Stimulated activated CD8-positive, alpha-beta memory T cell treated with anti-CD3 and anti-CD28 coated beads, Interleukin-12 subunit alpha, Interleukin-12 subunit beta, amount 100 ng/mL, for 1 hour (primary cell): ENCODE measurements around the gene RNF111.
"Not testable (repeated sequence)": the region's sequence is repeated elsewhere in the genome, so short reads cannot be mapped to it uniquely, and the experiment has no call there.

ENCODE experiments used
- DNase-seq: peaks from one replicate; pipeline ENCODE4 v3.0.0-alpha.2; 2020; ENCODE audit warnings: low read depth

Gene RNF111

DNA sequence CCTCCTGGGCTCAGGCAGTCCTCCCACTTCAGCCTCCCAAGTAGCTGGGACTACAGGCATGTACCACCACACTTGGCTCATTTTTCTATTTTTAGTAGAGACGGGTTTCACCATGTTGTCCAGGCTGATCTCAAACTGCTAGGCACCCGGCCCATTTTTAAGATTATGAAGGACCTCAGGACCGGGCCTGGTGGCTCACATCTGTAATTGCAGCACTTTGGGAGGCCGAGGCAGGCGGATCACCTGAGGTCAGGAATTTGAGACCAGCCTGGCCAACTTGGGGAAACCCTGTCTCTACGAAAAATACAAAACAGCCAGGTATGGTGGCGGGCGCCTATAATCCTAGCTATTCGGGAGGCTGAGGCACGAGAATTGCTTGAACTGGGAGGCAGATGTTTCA lies 12.8 kb downstream of the RNF111 start:
- DNase-seq, result not testable (repeated sequence)

DNA sequence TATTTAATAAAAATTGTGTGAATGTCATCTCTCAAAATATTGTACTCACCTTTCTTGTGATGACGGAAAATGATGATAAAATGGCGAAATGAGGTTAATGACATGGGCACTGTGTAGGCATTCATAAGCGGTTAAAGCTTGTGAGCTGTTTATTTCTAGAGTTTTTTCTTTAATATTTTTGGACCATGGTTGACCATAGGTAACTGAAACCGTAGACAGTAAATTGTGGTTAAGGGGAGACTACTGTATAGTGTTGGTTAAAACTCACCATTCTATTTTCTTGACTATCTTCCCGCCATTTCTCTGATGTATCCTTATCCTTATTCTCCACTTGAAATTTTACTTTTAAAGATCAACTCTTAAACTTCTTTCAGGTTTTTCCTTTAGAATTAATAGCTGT lies 14.5 kb downstream of the RNF111 start:
- no peak for DNase-seq

DNA sequence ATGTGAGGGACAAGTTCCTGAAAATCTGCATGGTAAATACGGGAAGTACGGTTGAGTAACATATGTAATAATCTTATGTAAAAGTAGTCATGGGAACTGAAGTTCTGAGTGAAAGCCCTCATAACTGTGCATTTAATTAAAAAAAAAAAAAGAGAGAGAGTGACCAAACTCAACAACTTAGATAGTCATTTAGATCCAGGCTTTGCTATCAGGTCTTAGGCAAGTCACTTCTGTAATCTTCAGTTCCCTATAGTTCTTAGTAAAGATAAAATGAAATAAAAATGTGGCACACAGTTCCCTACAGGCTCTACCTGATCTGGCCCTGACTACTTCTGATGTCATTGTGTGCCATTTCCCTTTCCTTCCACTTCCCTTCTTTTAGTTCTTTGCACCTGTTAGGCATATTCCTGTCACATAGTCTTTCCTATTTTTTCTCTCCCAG lies 15.0 kb downstream of the RNF111 start:
- DNase-seq, result no peak

DNA sequence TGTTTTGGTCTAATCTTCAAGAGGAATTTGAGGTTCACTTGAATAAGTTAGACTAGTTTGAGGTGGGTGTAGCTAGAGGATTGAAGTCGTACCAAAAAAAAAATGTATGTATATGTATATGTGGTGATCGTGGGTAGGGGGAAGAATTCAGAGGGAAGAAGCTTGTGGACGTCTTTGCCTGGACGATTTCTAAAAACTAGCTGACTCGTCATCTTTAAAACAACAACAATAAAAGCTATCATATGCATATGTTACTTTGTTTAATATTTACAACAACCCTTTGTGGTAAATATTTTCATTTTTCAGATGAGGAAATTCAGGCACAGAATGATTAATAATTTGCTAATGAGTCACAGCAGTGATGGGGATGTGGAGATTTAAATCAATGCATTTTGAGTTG lies 18.1 kb downstream of the RNF111 start:
- DNase-seq, result no peak

DNA sequence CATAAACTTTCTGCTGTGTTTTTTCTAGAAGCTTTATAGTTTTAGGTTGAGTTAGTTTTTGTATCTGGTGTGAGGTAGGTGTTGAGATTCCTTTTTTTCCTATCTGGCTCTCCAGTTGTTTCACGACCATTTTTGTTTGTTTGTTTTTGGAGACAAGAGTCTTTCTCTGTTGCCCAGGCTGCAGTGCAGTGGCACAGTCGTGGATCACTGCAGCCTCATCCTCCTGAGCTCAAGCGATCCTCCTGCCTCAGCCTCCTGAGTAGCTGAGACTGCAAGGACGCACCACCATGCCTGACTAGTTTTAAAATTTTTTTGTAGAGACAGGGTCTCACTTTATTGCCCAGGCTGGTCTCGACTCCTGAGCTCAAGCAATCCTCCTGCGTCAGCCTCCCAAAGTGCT lies 20.6 kb downstream of the RNF111 start:
- DNase-seq, result no peak

DNA sequence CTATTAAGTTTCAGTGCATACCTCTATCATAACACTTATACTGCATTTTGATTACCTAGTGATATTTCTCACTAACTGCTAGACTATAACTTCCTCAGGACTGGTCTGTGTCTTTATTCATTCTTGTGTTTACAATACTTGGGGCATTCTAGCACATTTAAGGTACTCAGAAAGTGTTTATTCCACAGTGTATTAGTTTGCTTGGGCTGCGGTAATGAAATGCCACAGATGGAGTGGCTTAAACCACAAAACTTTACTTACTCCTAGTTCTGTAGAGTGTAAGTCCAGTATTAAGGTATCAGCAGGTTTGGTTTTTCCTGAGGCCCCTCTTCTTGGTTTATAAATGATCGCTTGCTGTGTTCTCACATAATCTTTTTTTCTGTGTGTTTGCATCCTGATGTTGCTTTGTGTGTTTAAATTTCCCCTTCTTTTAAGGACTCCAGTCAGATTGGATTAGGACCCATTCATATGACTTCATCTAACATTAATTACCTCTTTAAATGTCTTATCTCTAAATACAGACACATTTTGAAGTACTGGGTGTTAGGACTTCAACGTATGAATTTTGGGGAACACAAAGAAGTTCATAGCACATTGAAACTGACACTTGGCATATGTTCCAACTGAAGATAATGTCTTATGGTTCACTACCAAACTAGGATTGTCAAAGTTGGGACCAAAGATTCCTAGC lies 23.9 kb downstream of the RNF111 start:
- no peak for DNase-seq

DNA sequence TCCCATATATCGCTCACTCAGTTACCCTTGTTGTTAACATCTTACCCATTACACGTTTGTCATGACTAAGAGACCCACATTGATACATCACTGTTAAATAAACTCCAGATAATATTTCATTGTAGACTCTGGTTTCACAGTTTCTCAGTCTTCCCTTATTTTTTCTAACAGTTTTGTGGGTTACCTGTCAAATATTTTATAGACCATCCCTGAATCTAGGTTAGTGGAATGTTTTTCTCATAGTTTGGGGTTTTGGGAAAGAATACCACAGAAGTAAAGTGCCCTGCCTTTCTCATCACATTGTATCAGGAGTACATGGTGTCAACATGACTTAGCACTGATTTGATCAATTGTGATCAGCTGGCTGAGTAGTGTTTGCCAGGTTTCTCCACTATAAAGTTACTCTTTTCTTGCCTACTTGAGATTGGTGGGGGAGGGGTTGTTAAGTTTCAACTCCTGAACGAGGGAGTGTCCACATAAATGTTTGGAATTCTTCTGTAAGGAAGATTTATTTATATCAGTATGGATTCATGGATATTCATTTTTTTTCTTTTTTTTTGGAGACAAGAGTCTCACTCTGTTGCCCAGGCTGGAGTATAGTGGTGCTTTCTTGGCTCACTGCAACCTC lies 25.9 kb downstream of the RNF111 start:
- no peak for DNase-seq

DNA sequence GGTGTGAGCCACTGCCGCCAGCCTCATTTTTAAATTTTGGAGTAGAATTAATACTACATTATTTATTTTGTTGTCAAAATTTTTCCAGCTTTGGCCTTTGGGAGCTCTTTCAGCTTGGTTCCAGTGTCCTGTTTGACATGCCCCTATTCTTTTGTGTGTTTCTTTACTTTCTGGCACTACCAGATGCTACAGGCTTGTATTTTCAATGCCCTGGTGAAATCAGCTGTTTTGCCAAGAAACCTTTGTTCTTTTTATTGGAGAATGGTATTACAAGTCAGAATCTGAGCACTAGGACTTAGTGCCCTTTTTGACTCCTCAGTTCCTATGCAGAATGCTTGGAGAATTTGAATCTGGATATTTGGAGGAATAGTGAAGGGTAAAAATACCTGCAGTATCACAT lies 26.6 kb downstream of the RNF111 start:
- DNase-seq, result no peak

DNA sequence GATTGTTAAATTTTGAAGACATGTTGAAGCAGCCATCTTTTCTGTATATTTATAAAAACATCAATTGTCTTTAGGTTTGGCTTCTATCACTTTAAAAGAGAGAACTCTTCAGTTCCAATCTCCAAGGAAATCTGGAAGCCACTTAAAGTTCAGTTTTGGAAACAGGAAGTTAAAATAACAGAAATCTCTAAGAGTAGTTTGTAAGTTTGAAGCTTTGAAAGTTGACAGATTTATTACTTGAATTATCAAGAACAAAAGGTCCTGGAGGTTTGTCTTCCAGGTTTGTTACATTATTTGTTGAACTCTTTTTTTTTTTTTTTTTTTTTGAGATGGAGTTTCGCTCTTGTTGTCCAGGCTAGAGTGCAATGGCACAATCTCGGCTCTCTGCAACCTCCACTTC lies 30.0 kb downstream of the RNF111 start:
- no peak for DNase-seq

DNA sequence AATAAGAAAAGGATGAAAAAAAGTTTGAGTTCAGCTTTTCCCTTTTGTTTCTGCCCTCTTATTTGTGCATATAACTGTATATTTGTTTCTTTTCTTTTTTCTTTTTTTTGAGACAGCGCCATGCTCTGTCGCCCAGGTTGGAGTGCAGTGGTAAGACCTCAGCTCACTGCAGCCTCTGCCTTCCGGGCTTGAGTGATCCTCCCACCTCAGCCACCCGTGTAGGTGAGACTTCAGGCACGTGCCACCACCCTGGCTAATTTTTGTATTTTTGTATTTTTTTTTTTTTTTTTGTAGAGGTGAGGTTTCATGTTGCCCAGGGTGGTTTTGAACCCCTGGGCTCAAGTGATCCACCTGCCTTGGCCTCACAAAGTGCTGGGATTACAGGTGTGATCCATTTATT lies 31.4 kb downstream of the RNF111 start:
- DNase-seq, result no peak

DNA sequence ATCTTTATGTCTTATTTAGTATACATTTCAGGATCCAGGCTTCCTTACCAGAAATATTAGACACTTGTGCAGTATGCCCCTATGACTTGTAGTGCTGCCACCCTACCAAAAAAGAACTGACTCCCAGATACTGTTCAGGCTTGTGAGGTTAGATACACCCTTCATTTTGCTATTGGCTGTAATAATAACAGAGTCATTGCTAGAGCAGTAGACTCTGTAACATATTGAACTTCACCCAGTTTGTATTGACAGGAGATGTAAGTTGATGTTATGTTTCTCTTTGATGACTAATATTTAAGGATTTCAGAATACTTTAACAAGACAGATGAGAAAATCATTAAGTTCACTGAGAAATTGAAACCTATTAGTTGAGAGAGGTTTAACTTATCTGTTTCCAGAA lies 32.9 kb downstream of the RNF111 start:
- DNase-seq, result no peak

DNA sequence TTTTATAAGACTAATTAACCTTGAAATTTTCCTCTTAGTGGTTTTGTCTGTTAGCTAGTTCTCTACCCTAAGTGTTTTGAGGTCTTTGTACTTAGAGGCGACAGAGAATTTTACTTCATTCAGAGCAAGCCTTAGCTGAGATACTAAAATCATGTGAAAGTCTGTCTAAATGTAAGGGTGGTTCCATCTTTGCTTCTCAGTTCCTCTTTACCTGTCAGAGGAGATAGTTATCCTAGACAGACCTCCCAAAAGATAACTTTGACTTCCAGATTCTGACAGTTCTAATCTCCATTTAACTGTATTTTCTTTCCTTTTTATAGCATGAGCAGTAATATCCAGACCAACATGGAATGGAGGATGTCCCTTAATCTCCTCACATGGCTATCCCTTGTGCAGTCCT lies 34.7 kb downstream of the RNF111 start:
- no peak for DNase-seq

DNA sequence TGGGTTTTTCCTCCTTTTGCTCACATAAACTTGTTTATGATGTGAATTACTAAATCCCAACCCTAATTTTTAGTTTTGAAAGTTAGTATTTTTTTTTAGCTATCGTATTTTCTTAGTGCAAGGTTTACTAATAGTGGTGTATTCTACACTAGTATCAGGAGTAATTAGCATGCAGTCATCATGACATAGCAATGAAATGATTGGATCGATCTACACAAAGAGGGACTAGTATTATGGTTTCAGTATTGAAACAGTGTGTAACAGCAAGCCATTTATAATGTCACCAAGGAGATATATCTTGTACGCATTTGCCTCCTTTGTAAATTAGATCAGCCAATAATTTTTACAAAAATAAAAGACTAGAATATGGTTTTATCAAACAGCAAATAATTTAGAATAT lies 38.7 kb downstream of the RNF111 start:
- no peak for DNase-seq

DNA sequence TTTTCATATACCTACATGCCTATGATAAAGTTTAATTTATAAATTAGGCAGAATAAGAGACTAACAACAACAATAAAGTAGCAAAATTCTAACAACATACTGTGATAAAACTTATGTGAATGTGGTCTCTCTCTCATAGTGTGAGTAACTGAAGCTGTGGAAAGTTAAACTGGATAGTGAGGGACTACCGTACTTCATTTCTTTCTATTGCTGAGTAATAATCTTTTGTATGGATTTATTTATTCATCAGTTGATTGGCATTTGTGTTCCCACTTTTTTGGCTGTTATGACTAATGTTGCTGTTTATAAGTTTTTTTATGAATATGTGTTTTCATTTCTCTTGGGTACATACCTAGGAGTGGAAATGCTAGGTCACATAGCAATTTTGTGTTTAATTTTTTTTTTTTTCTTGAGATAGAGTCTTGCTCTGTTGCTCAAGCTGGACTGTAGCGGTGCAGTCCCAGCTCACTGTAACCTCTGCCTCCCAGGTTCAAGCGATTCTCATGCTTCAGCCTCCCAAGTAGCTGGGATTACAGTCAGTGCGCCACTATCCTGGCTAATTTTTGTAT lies 41.0 kb downstream of the RNF111 start:
- DNase-seq, result no peak

DNA sequence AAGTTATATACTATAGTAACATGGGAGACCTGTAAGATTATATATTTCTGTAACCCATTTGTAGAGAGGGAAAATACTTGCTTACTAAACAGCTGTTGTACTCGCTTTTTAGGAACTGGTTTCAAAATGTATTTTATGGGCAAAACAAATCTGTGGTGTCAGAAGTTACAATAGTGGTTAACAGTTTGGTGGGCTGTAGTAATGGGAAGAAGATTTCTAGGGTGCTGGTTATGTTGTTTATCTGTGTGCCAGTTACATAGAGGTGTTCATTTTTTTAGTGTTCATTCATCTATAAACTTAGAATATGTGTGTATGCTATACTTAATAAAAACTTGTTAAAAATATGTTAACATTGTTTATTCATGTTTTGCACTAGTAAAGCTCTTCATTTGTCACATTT lies 42.1 kb downstream of the RNF111 start:
- no peak for DNase-seq

DNA sequence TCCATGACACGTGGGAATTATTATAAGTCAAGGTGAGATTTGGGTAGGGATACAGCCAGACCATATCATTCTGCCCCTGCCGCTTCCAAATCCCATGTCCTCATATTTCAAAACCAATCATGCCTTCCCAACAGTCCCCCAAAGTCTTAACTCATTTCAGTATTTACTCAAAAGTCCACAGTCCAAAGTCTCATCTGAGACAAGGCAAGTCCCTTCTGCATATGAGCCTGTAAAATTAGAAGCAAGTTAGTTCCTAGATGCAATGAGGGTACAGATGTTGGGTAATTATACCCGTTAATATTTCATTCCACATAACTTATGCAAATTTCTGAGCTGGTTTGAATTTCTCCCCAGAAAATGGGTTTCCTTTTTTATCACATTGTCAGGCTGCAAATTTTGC lies 47.7 kb downstream of the RNF111 start:
- no peak for DNase-seq

DNA sequence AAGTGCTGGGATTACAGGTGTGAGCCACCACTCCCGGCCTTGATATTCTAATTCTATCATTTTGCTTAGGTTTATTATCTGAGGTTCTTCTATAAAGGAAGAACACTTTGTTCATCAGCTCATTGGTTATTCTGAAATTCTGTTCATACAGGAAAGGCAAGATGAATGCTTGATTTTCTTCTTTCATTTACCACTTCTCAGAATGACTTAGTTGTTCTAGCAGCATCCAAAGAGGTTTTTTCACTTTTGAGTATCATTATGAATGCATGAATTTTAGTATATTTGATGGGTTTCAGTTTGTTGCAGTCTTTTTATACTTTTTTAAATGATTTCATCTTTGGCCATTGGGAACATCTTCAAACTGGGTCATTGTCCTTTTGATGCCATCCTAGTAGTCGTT lies 51.8 kb downstream of the RNF111 start:
- DNase-seq, result no peak

DNA sequence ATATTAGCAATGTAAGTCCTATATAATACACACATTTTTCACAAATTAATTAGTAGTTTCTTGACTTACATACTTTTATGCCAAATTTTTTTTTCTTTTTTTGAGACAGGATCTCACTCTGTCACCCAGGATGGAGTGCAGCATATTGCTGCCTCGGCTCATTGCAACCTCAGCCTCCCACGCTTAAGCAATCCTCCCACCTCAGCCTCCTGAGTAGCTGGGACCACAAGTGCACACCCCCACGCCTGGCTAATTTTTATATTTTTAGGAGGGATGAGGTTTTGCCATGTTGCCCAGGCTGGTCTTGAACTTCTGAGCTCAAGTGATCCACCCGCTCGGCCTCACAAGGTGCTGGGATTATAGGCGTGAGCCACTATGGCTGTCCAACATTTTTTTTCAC lies 54.6 kb downstream of the RNF111 start:
- no peak for DNase-seq

DNA sequence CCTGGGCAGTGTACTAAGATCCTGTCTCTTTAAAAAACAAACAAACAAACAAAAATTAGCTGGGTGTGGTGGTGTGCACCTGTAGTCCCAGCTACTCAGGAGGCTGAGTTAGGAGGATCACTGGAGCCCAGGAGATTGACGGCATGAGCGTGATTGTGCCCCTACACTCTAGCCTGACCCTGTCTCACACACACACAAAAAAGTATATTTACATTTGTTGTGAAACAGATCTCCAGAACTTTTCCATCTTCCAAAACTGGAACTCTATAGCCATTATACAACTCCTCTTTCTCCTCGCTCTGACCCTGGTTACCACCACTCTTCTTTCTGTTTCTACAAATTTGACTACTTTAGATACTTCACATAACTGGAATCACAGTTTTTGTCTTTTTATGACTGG lies 61.4 kb downstream of the RNF111 start:
- DNase-seq, result no peak

DNA sequence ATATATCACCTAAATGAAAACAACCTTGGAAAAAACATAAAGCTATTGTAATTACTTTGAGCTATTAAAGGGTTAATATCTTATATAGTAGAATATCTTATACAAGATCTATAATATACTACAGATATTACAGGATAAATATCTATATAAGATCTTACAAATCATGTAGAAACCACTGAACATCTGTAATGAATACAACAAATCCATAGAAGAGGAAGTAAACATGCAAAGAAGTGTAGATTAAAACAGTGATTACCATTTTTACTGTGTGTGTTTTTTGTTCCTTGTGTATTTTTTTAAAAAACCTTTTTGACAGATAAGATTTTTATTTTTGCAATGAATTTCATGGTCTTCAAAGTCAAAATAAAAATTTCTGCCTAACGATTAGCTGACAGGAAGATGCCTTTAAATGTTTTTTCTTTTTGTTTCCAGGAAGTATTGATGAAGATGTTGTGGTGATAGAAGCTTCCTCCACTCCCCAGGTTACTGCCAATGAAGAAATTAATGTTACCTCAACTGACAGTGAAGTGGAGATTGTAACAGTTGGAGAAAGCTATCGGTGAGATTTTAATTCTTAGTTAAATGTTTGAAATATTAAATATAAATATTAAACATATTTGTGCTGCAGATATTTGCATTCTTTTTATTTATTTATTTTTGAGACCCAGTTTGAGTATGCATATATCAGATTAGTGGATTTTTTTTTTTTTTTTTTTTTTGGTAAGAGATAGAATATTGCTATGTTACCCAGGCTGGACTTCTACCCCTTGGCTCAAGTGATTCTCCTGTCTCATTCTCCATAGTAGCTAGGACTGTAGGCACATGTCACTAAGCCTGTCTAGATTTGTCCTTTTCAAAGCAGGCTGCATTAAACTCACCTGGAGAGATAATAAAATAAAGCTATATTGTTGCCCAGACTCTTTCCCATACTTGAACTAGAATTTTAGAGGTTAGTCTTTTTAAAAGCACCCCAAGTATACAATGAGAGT lies 64.7 kb downstream of the RNF111 start:
- DNase-seq, result no peak

DNA sequence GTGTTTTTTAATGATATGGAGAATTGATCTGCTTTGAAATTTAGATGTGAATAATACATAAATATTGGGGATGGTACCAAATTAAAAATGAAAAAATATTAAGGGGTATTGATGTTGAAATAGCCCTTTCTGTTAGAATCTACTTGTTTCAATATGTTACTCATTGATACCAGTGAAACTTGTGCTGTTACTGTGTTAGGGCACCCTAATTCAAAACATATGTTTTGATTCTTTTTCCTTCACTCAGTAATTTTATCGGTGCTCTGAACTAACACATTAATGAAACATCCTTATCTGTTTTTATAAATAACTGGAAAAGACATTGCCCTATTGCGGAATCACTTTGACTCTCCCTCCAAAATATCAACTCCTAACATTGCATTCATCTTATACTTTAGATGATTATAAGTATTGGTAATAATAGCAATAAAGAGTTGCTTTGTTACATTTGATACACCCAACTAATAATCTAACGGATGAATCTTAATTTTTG lies 65.5 kb downstream of the RNF111 start:
- no peak for DNase-seq

DNA sequence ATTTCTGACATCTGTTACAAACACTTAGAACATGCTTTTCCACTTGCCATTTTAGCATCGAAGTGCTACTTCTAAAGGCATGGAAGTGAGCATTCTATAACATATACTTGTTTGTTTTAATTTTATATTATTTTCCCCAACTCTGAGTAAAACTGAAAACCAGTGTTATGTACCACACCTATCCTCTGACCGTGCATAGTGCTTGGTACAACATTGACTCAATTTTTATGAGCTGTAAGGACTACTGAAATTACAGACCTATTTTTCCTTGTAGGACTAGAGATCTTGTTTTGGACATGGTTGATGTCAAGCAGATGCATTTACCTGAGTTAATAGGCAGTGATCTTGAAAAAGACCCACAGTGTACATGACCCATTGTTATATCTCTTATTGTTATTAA lies 66.0 kb downstream of the RNF111 start:
- no peak for DNase-seq
